Stimulated activated naive B cell treated with anti-CD40 and anti-IgM and Interleukin-4, amounts not matched to agents 10 μg/mL and 1 μg/mL and 100 μg/mL, for 72 hours (primary cell): ENCODE measurements around the gene JARID2.

Source experiments
- ATAC-seq, 2 donors: fragments of 150-1000 bp; cut with Tn5 transposase; replicated peaks; 2 replicates each; pipeline ENCODE4 v1.10.0; 2021; ENCODE audit warnings: moderate library complexity in 1 of 2
- DNase-seq: peaks from one replicate; pipeline ENCODE4 v3.0.0; 2021
- H3K27ac Mint-ChIP-seq: one replicate; pipeline ENCODE4 v1.8.0; 2022; ENCODE audit warnings: mild to moderate bottlenecking, mixed read lengths
- H3K27me3 Mint-ChIP-seq, 2 donors: one replicate each; pipeline ENCODE4 v1.8.0; 2022; ENCODE audit warnings: mixed read lengths in 2 of 2
- H3K36me3 Mint-ChIP-seq, 2 donors: one replicate each; pipeline ENCODE4 v1.8.0; 2022; ENCODE audit warnings: mixed read lengths in 2 of 2, mild to moderate bottlenecking in 1 of 2
- H3K4me1 Mint-ChIP-seq, 2 donors: one replicate each; pipeline ENCODE4 v1.8.0; 2022; ENCODE audit warnings: mixed read lengths in 2 of 2, mild to moderate bottlenecking in 1 of 2
- H3K4me3 Mint-ChIP-seq, 2 donors: one replicate each; pipeline ENCODE4 v1.8.0; 2022; ENCODE audit warnings: mild to moderate bottlenecking in 2 of 2, mixed read lengths in 2 of 2, moderate library complexity in 1 of 2
- H3K9me3 Mint-ChIP-seq, 2 donors: one replicate each; pipeline ENCODE4 v1.8.0; 2022; ENCODE audit warnings: mixed read lengths in 2 of 2, mild to moderate bottlenecking in 1 of 2

JARID2 gene

GRCh38 chr6:15384901-15385300 lies 139.0 kb downstream of the JARID2 start:
- no peak overlapping the region for H3K4me3 Mint-ChIP-seq
- peak overlapping the region; percentile 1 for H3K27ac Mint-ChIP-seq

GRCh38 chr6:15385521-15385920 lies 139.7 kb downstream of the JARID2 start:
- Mint-ChIP-seq H3K36me3 (peaks cover 3 to 19% of the 10 kb centered on the region in 2 donors), H3K27ac (no peak overlapping the region), H3K27me3 (no peaks in the 10 kb centered on the region), H3K4me3 (no peak overlapping the region), H3K4me1 (peaks cover 66 to 94% of the 10 kb centered on the region in 2 donors), H3K9me3 (no peaks in the 10 kb centered on the region)
- DNase-seq (no peak), ATAC-seq (no peak)

More at GRCh38 chr6:15384901-15385300, 139.0 kb downstream of the JARID2 start:
- ATAC-seq (peak; percentile 44 to 47), DNase-seq (no peak)
- Mint-ChIP-seq H3K9me3 (no peaks in the 10 kb centered on the region), H3K36me3 (peaks cover 3 to 24% of the 10 kb centered on the region in 2 donors), H3K27me3 (no peaks in the 10 kb centered on the region), H3K4me1 (peaks cover 63 to 94% of the 10 kb centered on the region in 2 donors)

- peaks cover 6 to 19% of the 10 kb centered on the region in 2 donors for H3K36me3 Mint-ChIP-seq
- ATAC-seq (no peak), DNase-seq (no peak)
- peak overlapping the region; percentile 1 for H3K27ac Mint-ChIP-seq
- H3K4me3 Mint-ChIP-seq: no peak overlapping the region
- H3K27me3 Mint-ChIP-seq: no peaks in the 10 kb centered on the region
- H3K9me3 Mint-ChIP-seq: no peaks in the 10 kb centered on the region
- peaks cover 70 to 97% of the 10 kb centered on the region in 2 donors for H3K4me1 Mint-ChIP-seq
These were observed 140.4 kb downstream of the JARID2 start for GRCh38 chr6:15386110-15386755.

GRCh38 chr6:15386756-15387112 lies 140.9 kb downstream of the JARID2 start:
- Mint-ChIP-seq H3K27ac (peak overlapping the region; percentile 1), H3K4me3 (no peak overlapping the region), H3K9me3 (no peaks in the 10 kb centered on the region), H3K4me1 (peaks cover 67 to 97% of the 10 kb centered on the region in 2 donors), H3K36me3 (peaks cover 8 to 14% of the 10 kb centered on the region in 2 donors), H3K27me3 (no peaks in the 10 kb centered on the region)
- ATAC-seq (no peak), DNase-seq (no peak)

- DNase-seq (no peak), ATAC-seq (peak; percentile 46 to 50)
- Mint-ChIP-seq H3K36me3 (peaks cover 8 to 10% of the 10 kb centered on the region in 2 donors), H3K4me3 (no peak overlapping the region), H3K9me3 (no peaks in the 10 kb centered on the region), H3K27ac (peak overlapping the region; percentile 83), H3K4me1 (peaks cover 66 to 97% of the 10 kb centered on the region in 2 donors), H3K27me3 (no peaks in the 10 kb centered on the region)
These were observed 141.2 kb downstream of the JARID2 start for GRCh38 chr6:15387118-15387517.

- Mint-ChIP-seq H3K27me3 (no peaks in the 10 kb centered on the region), H3K4me3 (no peak overlapping the region), H3K9me3 (no peaks in the 10 kb centered on the region), H3K27ac (peak overlapping the region; percentile 48), H3K4me1 (peaks cover 58 to 86% of the 10 kb centered on the region in 2 donors), H3K36me3 (peaks cover 11 to 12% of the 10 kb centered on the region in 2 donors)
- DNase-seq: no peak
- peak; percentile 37 to 43 for ATAC-seq
These were observed 143.4 kb downstream of the JARID2 start for GRCh38 chr6:15389084-15389764.

- H3K27ac Mint-ChIP-seq: peak overlapping the region; percentile 75
- peak; percentile 48 to 55 for ATAC-seq
- no peaks in the 10 kb centered on the region for H3K9me3 Mint-ChIP-seq
- H3K27me3 Mint-ChIP-seq: no peaks in the 10 kb centered on the region
- peak overlapping the region; percentile 14 to 33 for H3K4me3 Mint-ChIP-seq
- H3K4me1 Mint-ChIP-seq: peaks cover 51 to 82% of the 10 kb centered on the region in 2 donors
- peaks cover 15% of the 10 kb centered on the region in 2 donors for H3K36me3 Mint-ChIP-seq
- peak; percentile 23 for DNase-seq
These were observed 144.2 kb downstream of the JARID2 start for GRCh38 chr6:15389765-15390723.

GRCh38 chr6:15391500-15391899 lies 145.6 kb downstream of the JARID2 start:
- DNase-seq: no peak

GRCh38 chr6:15392182-15392581 lies 146.3 kb downstream of the JARID2 start:
- Mint-ChIP-seq H3K9me3 (no peaks in the 10 kb centered on the region), H3K36me3 (peaks cover 15% of the 10 kb centered on the region in 2 donors), H3K4me3 (no peak overlapping the region), H3K4me1 (peaks cover 36 to 61% of the 10 kb centered on the region in 2 donors), H3K27me3 (no peaks in the 10 kb centered on the region), H3K27ac (peak overlapping the region; percentile 43)
- ATAC-seq (no peak), DNase-seq (no peak)

More at GRCh38 chr6:15391500-15391899, 145.6 kb downstream of the JARID2 start:
- Mint-ChIP-seq H3K27ac (peak overlapping the region; percentile 42), H3K27me3 (no peaks in the 10 kb centered on the region), H3K9me3 (no peaks in the 10 kb centered on the region), H3K4me1 (peaks cover 42 to 68% of the 10 kb centered on the region in 2 donors), H3K36me3 (peaks cover 15% of the 10 kb centered on the region in 2 donors), H3K4me3 (no peak overlapping the region)
- no peak for ATAC-seq

GRCh38 chr6:15393605-15394004 lies 147.7 kb downstream of the JARID2 start:
- H3K27ac Mint-ChIP-seq: no peak overlapping the region
- DNase-seq (no peak), ATAC-seq (no peak)
- H3K9me3 Mint-ChIP-seq: no peaks in the 10 kb centered on the region
- H3K4me3 Mint-ChIP-seq: no peak overlapping the region
- peaks cover 15% of the 10 kb centered on the region in 2 donors for H3K36me3 Mint-ChIP-seq
- H3K4me1 Mint-ChIP-seq: peaks cover 34 to 54% of the 10 kb centered on the region in 2 donors
- H3K27me3 Mint-ChIP-seq: no peaks in the 10 kb centered on the region

GRCh38 chr6:15395087-15395486 lies 149.2 kb downstream of the JARID2 start:
- no peak for ATAC-seq
- no peaks in the 10 kb centered on the region for H3K9me3 Mint-ChIP-seq
- H3K4me3 Mint-ChIP-seq: no peak overlapping the region
- H3K36me3 Mint-ChIP-seq: peaks cover 15% of the 10 kb centered on the region in 2 donors
- no peak for DNase-seq
- H3K4me1 Mint-ChIP-seq: peaks cover 32 to 54% of the 10 kb centered on the region in 2 donors
- H3K27ac Mint-ChIP-seq: no peak overlapping the region
- H3K27me3 Mint-ChIP-seq: no peaks in the 10 kb centered on the region

- ATAC-seq: no peak
- peaks cover 33 to 51% of the 10 kb centered on the region in 2 donors for H3K4me1 Mint-ChIP-seq
These were observed 150.9 kb downstream of the JARID2 start for GRCh38 chr6:15396808-15397207.

GRCh38 chr6:15398633-15399275 lies 152.9 kb downstream of the JARID2 start:
- Mint-ChIP-seq H3K4me3 (peak overlapping the region; percentile 59 to 70), H3K9me3 (no peaks in the 10 kb centered on the region), H3K36me3 (peaks cover 5 to 6% of the 10 kb centered on the region in 2 donors), H3K4me1 (peaks cover 45 to 59% of the 10 kb centered on the region in 2 donors), H3K27me3 (no peaks in the 10 kb centered on the region), H3K27ac (peak overlapping the region; percentile 60)
- DNase-seq (no peak), ATAC-seq (peak; percentile 82 to 89)

More at GRCh38 chr6:15396808-15397207, 150.9 kb downstream of the JARID2 start:
- H3K36me3 Mint-ChIP-seq: peaks cover 9 to 11% of the 10 kb centered on the region in 2 donors
- H3K4me3 Mint-ChIP-seq: no peak overlapping the region
- no peaks in the 10 kb centered on the region for H3K27me3 Mint-ChIP-seq
- no peak overlapping the region for H3K27ac Mint-ChIP-seq
- no peaks in the 10 kb centered on the region for H3K9me3 Mint-ChIP-seq
- DNase-seq: no peak
